ENCODE results near the gene MICAL3.
"Not testable (repeated sequence)": the region's sequence is repeated elsewhere in the genome, so short reads cannot be mapped to it uniquely, and the experiment has no call there.

MICAL3 gene

DNA sequence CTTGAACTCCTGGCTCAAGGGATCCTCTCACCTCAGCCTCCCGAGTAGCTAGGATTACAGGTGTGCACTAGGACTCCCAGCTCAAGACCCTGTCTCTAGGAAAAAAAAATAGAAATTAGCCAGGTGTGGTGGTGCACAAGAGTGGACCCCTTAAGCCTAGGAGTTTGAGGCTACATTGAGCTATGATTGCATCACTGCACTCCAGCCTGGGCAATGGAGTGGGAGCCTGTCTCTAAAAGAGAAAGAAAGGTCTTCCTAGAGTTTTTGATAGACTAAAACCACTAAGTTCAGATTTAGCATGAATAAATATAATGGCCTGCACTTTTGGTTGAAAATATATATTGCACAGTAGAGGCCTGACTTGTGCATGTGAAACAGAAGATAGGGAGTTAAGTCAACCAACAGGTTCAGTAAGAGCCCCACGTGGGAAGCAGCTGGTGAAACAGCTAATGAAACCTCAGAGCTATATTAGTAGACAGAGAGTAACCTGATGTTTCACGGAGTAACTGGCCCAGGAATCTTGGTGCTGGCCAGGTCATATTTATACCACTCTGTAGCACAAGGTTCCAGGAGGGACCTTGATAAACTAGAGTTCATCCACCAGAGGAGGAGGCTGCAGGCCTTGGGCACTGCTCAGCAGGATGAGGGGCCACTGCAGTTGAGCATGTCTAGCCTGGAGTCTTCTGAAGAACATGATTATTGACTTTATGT lies 4.6 kb upstream of the MICAL3 start:
- no peak for DNase-seq

DNA sequence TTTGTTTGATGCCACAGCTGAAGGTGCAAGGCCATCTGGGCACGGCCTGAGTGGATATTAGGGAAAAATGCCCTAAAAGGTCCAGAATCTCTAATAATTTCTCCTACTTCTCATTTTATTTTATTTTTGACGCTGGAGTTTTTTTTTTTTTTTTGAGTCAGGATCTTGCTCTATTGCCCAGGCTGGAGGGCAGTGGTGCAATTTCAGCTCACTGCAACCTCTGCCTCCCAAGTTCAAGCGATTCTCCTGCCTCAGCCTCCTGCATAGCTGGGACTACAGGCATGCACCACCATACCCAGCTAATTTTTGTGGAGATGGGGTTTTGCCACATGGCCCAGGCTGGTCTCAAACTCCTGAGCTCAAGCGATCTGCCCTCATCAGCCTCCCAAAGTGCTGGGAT lies 1.5 kb upstream of the MICAL3 start:
- DNase-seq: not testable (repeated sequence)

DNA sequence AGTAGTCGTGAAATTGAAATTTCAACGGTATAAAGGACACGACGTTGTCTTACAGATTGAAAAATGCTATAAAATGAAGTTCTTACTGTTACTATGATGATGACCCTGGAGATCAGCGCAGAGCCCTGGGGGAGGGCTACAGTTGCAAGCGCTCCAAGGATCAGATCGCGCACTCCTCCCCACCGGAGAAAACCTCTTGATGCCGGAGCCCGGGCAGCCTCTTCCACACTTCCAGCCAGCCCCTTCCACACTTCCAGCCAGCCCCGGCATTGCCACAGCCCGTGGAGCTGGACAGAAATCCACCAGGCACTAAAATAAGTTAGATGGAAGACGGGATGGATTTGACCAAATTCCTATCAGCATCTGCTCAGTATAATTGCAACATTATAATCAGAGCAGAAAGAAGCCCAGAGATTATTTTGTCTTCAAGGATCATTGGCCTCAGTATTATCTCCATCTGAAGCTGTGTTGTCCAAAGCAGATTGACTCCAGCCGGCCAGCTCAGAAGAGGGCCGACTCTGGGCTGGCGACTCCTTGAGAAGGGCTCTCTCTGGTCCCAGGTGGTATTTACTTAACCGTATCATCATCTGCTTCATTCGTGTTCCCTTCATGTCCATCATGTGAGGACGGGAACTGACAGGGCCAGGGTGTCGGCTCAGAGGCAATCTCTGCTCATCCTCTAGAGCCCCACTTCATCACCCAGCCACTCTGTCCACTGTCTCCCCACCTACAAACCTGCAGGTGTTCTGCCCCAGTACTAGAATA lies 777 bp upstream of the MICAL3 start:
- no peak for DNase-seq

DNA sequence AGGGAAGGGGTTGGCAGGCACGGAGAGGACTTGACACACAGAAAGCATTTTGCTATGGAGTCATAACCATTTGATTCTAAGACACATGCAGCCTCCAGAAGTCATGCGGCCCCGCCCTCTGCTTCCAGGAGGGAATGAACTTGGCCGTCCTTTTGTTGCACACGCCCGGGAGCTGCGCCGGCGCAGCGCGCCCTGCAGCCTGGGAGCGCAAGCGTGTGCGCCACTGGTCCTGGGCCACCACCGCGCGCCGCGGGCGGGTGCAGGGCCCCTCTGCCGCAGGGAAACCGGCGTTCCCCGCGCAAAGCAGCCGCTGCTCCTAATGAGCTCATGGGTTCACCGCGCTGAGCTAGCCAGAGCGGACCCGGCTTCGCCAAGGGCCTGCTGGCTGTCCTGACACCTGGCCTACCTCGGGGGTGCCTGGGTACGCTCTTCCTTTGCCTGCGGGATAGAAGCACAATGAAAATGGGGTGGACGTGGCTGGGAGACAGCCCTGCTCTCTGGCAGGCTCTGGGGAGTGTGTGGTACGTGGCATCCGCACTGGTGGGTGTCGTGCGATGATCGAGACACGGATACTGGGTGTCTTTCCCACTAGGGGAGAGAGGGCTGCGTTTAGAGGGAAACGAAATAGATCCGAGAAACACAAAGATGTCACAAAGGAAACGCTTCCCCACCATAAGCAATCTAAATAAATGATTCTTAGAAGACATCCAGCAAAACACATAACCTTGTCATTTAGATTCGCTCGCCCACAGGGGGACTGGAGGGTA lies 669 bp downstream of the MICAL3 start:
- no peak for DNase-seq

DNA sequence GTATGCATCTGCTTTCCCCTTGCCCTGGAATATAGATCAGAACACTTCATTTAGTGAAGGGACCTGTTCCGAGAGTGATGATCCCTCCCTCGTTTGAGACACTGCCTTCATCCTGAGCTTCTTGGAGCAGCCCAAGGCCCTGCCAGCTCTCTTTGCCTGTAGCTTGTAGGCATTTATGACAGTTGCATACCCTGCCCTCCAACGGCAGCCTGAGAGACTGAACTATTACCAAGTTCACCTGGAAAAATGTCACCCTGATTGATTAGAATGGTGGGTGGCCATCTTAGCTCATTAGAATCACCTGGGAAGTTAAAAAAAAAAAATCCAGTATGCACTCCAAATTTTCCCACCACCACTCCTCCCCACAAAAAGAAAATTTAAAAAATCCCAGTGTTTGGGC lies 1.5 kb downstream of the MICAL3 start:
- no peak for DNase-seq

DNA sequence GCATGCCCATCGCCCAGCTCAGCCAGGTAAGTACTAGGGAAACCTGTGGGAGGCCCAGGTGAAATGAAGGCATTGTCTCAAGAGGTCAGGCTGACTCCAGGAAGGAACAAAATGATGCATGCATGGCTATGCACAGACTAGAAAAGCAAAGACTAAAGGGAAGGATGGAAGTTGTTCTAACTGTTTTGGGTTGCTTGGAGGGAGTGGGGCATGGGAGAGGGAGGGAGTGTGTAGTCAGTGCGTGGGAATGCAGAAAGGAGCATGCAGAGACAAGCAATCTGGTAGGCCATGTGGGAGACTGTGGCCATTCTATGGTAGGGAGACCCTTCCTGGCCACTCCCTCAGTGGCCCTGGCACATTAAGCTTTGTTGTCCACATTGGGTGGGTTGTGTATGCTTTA lies 2.9 kb downstream of the MICAL3 start:
- DNase-seq: no peak

DNA sequence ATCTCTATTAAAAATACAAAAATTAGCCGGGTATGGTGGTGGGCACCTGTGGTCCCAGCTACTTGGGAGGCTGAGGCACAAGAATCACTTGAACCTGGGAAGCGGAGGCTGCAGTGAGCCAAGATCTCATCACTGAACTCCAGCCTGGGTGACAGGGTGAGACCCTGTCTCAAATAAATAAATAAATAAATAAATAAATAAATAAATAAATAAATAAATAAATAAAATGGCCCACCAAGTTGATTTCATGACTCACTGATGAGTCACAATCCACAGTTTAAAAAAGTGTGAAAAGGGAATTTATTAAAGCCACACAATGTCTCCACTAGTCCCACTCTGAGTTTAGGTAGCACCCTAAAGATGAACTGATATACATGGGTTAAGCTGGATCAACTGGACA lies 3.6 kb downstream of the MICAL3 start:
- not testable (repeated sequence) for DNase-seq

DNA sequence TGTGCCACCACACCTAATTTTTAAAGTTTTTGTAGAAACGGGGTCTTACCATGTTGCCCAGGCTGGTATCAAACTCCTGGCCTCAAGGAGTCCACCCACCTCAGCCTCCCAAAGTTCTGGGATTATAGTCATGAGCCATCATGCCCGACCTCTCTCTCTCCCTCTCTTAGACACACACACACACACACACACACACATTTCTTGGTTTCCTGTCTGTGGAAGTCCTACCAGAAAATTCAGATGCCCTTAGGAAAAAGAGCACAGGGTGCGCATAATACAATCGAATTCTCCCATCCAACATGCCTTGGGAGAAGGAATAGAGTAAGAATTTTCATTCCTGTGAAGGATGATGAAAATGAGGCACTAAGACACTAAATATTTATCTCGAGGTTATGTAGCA lies 10.4 kb downstream of the MICAL3 start:
- no peak for DNase-seq

DNA sequence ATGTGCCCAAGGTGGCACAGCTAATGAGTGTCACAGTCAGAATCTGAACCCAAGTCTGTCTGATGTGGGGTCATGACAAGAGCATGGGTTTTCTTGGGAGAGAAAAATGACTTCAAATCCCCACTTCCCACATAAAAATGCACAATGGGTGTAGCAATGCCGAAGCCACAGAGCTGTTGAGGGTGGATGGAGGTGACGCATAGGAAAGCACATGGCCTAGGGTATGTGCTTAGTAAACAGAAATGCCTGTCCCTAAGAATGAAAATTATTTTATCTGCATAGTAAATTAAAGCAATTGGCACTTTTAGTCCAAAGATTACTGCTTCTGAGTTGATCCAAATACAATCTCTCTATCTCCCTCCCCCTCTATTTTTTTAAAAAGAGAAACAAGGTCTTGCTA lies 10.9 kb downstream of the MICAL3 start:
- DNase-seq: no peak

DNA sequence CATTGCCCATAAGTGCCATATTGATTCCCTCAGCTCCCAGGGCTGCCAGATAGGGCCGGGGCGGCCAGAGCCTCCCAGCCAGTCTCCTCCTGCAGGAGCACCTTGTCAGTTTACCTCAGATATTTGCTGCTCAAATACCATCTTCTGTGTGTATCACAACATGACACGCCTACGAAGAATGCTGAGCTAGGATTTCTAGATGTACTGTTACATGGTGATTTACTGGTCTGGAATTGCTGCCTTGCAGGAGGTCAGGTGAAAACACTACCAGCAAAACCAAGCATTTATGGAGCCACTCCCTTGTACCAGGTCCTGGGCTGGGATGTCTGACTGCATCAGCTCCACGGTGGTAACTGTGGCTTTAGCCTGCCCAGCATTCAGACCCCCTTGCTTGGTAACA lies 11.8 kb downstream of the MICAL3 start:
- DNase-seq: no peak

DNA sequence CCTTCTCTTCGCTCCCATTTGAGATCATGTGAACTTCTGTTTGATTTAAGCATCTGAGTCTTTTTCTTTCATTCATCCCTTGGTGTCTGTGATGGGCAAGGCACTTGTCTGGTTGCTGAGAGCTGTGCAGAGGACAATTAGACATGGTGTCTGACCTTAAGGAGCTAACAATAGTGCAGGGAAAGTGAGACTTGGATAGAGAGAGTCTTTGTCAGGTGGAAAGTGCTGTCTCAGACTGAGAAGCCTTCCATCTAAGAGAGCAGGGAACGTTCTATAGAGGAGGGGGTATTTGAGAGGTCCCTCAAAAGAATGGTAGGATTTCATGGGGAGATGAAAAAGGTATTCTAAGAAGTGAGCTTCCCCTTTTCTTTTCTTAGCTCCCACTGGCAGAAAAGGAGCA lies 14.1 kb downstream of the MICAL3 start:
- DNase-seq: no peak

DNA sequence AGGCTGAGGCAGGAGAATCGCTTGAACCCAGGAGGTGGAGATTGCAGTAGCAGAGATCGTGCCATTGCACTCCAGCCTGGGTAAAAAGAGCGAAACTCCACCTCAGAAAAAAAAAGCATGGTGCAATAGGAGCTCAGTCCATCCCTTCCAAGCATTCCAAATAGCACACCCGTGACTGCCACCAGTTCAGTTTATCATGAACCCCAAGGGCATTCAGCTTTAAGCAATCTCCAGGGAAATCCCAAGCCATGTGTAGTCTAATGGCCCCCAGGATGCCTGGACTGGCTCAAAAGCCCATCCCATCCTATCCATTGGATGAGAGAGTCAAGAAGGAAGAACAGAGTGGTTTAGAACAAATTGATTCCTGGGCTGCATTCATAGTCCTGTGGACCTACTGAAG lies 16.2 kb downstream of the MICAL3 start:
- DNase-seq: no peak

DNA sequence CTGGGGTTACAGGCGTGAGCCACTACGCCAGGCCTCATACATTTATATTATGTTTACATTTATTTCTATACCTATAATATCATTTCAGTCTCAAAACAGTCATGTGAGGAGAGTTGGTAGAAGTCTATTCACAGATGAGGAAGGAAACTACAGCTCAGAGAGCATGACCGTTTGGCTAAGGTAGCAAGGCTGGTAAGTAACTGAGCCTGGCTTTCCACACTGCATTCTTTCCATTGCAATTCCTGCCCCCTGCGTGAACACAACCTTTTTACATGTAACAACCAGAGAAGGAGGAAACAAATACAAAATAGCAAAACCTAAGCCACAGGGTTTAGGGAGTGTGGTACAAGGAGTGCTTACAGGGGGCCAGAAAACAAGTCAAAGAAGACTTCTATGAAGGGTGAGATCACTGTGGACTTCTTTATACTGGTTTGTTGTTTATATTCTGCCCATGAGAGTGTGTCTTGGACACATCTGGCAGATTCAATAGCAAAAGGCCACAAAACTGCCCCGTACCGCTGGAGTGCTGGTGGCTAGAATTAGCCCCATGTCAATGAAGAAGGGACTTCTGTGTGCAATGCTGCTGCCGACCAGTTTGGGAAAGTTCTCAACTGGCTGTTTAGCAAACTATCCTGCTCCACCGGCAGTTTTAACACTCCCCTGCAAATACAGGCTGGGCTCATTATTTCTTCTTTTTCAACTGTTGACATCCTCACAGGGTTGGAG lies 19.0 kb downstream of the MICAL3 start:
- DNase-seq: no peak

DNA sequence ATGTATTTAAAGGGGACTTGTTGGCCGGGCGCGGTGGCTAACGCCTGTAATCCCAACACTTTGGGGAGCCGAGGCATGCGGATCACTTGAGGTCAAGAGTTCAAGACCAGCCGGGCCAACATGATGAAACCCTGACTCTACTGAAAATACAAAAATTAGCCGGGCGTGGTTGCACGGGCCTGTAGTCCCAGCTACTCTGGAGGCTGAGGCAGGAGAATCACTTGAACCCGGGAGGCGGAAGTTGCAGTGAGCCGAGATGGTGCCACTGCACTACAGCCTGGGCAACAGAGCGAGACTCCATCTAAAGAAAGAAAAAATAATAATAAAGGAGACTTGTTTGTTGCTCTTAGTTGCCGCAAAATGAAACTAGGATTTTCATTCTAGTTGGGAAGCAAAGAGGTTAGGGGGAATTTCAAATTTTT lies 22.5 kb downstream of the MICAL3 start:
- DNase-seq: not testable (repeated sequence)

DNA sequence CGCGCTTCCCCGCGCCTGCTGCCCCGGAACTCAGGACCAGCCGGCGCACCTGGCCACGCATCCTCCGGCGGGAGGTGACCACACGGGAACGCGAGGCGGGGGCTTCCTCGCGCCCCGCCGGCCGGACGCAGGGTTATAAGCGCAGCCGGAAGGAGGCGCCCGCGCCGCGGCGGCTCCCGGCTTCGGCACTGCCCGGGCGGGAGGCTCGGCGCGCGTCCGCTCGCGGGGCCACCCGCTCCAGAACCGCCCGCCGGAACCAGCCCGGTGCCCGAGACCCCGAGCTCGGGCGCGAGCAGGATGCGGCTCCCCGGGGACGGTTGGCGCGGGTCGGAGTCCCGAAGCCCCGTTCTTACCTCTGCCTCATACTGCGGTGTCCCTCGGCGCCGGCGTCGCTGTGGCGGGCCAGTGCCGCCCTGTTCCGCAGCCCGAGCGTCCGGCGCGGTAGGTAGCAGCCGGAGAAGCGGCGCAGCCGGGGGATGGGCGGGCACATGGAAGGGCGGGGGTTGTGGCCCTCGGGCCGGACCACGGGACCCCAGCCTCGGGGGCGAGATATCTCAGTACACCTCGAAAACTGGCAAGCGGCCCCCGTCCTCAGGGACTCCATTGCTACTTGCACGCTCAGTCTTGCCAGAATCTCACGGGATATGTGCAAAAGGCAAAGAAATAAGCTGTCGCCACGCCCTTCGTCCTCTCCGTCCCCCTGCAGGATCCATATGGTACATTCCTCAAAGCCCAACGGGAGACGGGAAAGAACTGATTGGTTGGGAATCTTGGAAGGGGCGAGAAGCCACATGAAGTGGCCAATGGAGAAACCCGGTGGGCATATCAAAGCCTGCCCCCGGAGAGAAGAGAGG lies 23.1 kb downstream of the MICAL3 start:
- DNase-seq: peak; percentile 55

DNA sequence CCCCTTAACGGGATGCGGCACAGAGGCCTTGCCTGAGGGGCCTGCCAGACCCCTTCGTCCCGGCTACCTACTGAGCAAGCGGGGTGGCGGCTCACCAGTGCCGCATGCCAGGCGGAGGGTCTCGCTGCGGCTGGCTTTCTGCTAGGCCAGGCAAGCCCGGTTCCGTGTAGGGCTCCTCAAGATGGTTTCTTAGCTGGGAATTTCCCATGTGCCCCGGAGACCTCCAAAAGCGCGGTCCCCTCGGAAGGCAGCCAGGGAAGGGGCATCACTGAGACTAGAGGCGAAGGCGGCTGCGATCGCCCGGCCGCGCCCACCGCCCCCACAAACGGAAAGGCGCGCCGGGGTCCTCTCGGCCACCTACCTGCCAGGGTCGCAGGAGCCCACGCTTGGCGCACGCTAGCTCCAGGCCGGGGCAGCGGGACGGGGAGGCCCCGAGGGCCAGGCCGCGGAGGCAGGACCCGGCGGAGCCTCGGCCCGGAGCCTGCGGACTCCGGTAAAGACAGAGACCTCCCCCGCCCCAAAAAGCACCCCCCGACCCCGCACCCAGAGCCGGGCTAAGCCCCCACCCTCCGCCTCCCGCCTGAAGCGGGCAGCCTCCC lies 23.8 kb downstream of the MICAL3 start:
- DNase-seq: no peak

DNA sequence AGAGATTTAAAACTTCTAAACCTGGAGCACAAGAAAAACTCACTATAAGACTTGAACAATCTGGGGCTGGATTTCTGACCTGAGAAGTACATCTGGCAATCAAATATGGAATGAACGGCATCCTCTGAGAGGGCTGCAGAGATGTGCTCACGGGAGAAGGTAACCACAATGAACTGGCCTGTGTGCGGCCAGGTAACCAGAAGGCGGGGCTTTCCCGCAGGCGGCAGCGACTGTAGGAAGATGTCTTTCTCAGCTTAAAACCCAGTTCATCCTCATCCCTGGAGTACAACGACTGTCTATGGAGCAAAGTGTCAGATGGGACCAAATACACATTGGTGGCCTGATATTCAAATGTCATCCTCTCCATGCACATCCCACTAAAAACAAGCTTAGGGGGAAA lies 24.5 kb downstream of the MICAL3 start:
- DNase-seq: no peak

DNA sequence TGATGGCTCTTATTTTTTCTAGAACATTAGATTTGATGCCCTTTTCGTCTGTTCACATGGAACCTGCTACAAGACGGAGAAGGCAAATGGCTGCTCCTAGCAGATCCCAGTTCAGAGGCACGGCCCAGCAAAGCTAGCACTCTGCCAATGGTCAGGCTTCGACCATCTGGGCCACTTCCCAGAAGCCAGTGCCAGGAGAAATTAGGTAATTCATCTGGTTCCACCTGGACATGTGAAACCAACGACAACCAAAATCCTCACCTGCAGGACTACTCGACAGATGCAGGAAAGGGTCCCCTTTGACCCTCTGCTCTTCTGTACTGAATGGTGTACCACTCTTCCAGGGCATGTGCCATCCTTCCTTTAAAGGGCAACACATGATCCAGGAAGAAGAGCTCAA lies 25.4 kb downstream of the MICAL3 start:
- no peak for DNase-seq

DNA sequence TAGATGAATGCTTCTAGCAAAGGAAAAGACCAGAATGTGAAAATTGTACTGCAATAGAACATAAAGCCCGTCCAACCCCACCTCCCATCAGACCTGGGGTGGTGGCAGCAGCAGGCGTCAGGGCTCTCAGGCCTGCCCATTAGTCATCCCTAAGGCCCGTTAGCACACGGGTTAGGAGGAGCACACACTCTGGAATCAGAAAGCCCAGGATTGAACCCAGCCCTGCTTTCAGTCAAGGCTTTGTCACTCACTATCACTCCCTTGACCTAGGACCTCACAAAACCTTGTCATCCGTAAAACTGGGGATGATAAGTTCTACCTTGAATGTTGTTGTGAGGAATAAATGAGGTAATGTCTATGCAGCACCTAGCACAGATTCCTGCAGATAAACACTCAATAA lies 26.9 kb downstream of the MICAL3 start:
- DNase-seq: no peak

DNA sequence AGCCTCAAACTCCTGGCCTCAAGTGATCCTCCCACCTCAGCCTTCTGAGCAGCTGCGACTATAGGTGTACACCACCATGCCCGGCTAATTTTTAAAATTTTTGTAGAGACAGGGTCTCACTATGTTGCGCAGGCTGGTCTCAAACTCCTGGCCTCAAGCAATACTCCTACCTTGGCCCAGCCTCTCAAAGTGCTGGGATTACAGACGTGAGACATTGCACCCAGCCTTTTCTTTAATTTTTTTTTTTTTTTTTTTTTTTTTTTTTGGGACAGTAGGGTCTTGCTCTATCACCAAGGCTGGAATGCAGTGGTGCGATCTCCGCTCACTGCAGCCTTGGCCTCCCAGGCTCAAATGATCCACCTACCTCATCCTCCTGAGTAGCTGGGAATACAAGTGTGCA lies 29.1 kb downstream of the MICAL3 start:
- DNase-seq: not testable (repeated sequence)

DNA sequence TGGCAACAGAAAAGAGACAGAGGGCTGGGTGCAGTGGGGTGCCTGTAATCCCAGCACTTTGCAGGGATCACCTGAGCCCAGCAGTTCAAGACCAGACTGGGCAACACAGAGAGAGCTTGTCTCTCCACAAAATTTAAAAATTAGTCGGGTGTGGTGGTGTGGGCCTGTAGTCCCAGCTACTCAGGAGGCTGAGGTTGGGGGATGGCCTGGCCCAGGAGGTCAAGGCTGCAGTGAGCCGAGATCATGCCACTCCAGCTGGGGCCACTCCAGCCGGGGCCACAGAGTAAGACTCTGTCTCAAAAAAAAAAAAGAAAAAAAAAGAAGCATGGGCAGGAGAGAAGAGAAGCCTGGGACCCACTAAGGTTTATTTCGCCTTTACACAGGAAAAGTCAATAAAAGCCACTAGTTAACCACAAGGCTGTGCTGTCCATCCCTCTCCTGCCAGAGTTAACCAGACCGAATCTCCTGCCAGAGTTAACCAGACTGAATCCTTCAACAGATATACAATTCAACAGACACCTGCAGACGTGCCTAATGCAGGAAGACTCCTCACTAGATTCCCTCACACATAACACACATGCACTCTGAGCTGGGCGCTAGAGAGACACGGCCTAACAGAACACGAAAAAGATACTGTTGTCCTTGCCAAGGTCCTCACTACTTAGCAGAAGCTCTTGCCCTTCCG lies 29.8 kb downstream of the MICAL3 start:
- no peak for DNase-seq
